SK-N-SH treated with all-trans-retinoic acid at 6 μM for 48 hours (cell line): ENCODE results near the gene TBC1D9B.

ENCODE experiments used
- ATAC-seq: fragments of 200-7000 bp; cut with Tn5 transposase; 3 replicates; pipeline ENCODE4 v1.9.1; 2020; ENCODE audit warnings: mild to moderate bottlenecking, moderate library complexity
- ARNTL ChIP-seq: fragments of 450-650 bp; formaldehyde crosslinking; IDR thresholded peaks from 2 replicates; pipeline ENCODE4 v1.5.0; 2020; ENCODE audit warnings: low read depth, mild to moderate bottlenecking, moderate library complexity, borderline replicate concordance
- BACH2 ChIP-seq: fragments of 250-450 bp; sonication (Bioruptor Pico); IDR thresholded peaks from 2 replicates; pipeline ENCODE4 v1.9.0; 2021; ENCODE audit warnings: mild to moderate bottlenecking, borderline replicate concordance
- CSDC2 ChIP-seq: fragments of 250-450 bp; sonication (Bioruptor Pico); IDR thresholded peaks from 2 replicates; pipeline ENCODE4 v1.5.0; 2020; ENCODE audit warnings: mild to moderate bottlenecking, moderate library complexity
- ESRRG ChIP-seq: fragments of 250-450 bp; sonication (Bioruptor Pico); IDR thresholded peaks from 2 replicates; pipeline ENCODE4 v1.6.1; 2021; ENCODE audit warnings: mild to moderate bottlenecking
- GLIS3 ChIP-seq: fragments of 250-450 bp; sonication (Bioruptor Pico); IDR thresholded peaks from 2 replicates; pipeline ENCODE4 v1.5.0; 2020; ENCODE audit warnings: mild to moderate bottlenecking, moderate library complexity
- OSR1 ChIP-seq: fragments of 250-450 bp; sonication (Bioruptor Pico); IDR thresholded peaks from 2 replicates; pipeline ENCODE4 v1.8.0; 2022; ENCODE audit warnings: moderate library complexity, mild to moderate bottlenecking, inconsistent platforms
- PPARA ChIP-seq: fragments of 250-450 bp; sonication (Bioruptor Pico); IDR thresholded peaks from 2 replicates; pipeline ENCODE4 v1.5.0; 2020; ENCODE audit warnings: mild to moderate bottlenecking, borderline replicate concordance
- RARB ChIP-seq: fragments of 250-450 bp; sonication (Bioruptor Pico); IDR thresholded peaks from 2 replicates; pipeline ENCODE4 v1.8.0; 2021; ENCODE audit warnings: mild to moderate bottlenecking, moderate library complexity
- SNAI2 ChIP-seq: fragments of 250-450 bp; sonication (Bioruptor Pico); IDR thresholded peaks from 2 replicates; pipeline ENCODE4 v1.5.0; 2020; ENCODE audit warnings: mild to moderate bottlenecking, moderate library complexity
- TCF4 ChIP-seq: fragments of 250-450 bp; sonication (Bioruptor Pico); IDR thresholded peaks from 2 replicates; pipeline ENCODE4 v1.8.0; 2021; ENCODE audit warnings: mild to moderate bottlenecking, moderate library complexity, borderline replicate concordance
- TOX ChIP-seq: fragments of 250-450 bp; sonication (Bioruptor Pico); IDR thresholded peaks from 2 replicates; pipeline ENCODE4 v1.8.0; 2021; ENCODE audit warnings: mild to moderate bottlenecking, moderate library complexity, borderline replicate concordance
- ZC3H10 ChIP-seq: fragments of 250-450 bp; sonication (Bioruptor Pico); IDR thresholded peaks from 2 replicates; pipeline ENCODE4 v1.5.1; 2021; ENCODE audit warnings: mild to moderate bottlenecking, moderate library complexity
- ZFP3 ChIP-seq: fragments of 250-450 bp; sonication (Bioruptor Pico); IDR thresholded peaks from 2 replicates; pipeline ENCODE4 v1.5.0; 2020; ENCODE audit warnings: mild to moderate bottlenecking, moderate library complexity
- ZNF70 ChIP-seq: fragments of 450-650 bp; formaldehyde crosslinking; IDR thresholded peaks from 2 replicates; pipeline ENCODE4 v1.5.0; 2020; ENCODE audit warnings: mild to moderate bottlenecking, moderate library complexity
- ZNF8 ChIP-seq: fragments of 450-650 bp; formaldehyde crosslinking; IDR thresholded peaks from 2 replicates; pipeline ENCODE4 v1.5.0; 2020; ENCODE audit warnings: mild to moderate bottlenecking, moderate library complexity
- TF ChIP-seq, protein P1 (sequence below): fragments of 250-450 bp; sonication (Bioruptor Pico); IDR thresholded peaks from 2 replicates; pipeline ENCODE4 v1.5.1; 2020; ENCODE audit warnings: low read depth, mild to moderate bottlenecking, moderate library complexity
- TF ChIP-seq, protein P2 (sequence below): fragments of 250-450 bp; sonication (Bioruptor Pico); IDR thresholded peaks from 2 replicates; pipeline ENCODE4 v1.5.1; 2021; ENCODE audit warnings: mild to moderate bottlenecking, moderate library complexity
- TF ChIP-seq, protein P3 (sequence below): fragments of 250-450 bp; sonication (Bioruptor Pico); IDR thresholded peaks from 2 replicates; pipeline ENCODE4 v1.8.0; 2021; ENCODE audit warnings: low read depth, mild to moderate bottlenecking, moderate library complexity, borderline replicate concordance
- TF ChIP-seq, protein P4 (sequence below): fragments of 250-450 bp; sonication (Bioruptor Pico); IDR thresholded peaks from 2 replicates; pipeline ENCODE4 v1.5.0; 2020; ENCODE audit warnings: mild to moderate bottlenecking, moderate library complexity

TBC1D9B gene

DNA sequence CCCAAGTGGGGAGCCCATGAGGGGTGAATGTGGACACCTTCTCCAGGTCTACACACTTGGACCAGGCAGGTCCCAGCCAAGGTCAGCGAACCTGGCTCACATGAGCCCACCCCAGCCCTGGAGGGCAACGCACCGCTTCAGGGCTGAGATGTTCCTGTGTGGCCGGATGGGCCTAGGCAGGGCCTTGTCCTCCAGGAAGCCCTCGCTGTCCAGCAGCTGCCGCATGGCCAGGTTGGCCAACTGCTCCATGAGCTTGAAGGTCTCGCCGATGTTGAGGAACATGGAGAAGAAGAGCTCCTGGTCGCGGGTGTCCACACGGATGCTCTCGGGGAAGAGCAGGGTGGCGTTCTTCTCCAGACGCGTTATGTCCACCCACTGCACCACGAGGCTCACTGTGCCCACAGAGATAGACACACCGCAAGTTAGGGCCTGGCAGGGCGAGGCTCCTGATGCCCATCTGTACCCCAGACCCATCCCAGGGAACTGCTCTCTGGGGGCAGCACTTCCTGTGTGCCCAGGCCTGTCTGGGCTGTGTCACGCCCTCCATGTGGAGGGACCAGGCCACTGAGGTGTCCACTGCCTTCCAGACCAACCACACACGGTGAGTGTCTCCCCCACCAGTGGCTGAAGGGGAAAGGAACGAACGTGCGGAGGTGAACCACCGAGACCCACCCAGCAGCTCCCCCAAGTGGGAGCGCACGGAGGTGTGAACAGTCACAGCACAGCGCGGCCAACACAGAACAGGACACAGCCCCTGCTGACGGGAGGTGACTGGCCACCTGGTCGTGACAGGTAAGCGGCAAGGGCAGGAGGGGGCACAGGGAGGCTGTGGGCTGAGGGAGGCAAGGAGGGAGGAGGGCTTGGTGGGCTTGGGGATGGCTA is 14.4 kb downstream of the TBC1D9B start:
- ATAC-seq = no peak
- TF ChIP-seq RARB (CRISPR knock-in tag) = no peak
- TF ChIP-seq ZFP3 (CRISPR knock-in tag) = no peak
- TF ChIP-seq, protein P1, sequence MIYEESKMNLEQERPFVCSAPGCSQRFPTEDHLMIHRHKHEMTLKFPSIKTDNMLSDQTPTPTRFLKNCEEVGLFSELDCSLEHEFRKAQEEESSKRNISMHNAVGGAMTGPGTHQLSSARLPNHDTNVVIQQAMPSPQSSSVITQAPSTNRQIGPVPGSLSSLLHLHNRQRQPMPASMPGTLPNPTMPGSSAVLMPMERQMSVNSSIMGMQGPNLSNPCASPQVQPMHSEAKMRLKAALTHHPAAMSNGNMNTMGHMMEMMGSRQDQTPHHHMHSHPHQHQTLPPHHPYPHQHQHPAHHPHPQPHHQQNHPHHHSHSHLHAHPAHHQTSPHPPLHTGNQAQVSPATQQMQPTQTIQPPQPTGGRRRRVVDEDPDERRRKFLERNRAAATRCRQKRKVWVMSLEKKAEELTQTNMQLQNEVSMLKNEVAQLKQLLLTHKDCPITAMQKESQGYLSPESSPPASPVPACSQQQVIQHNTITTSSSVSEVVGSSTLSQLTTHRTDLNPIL (CRISPR knock-in tag) = no peak
- no peak for TF ChIP-seq TOX (CRISPR knock-in tag)
- TF ChIP-seq, protein P2, sequence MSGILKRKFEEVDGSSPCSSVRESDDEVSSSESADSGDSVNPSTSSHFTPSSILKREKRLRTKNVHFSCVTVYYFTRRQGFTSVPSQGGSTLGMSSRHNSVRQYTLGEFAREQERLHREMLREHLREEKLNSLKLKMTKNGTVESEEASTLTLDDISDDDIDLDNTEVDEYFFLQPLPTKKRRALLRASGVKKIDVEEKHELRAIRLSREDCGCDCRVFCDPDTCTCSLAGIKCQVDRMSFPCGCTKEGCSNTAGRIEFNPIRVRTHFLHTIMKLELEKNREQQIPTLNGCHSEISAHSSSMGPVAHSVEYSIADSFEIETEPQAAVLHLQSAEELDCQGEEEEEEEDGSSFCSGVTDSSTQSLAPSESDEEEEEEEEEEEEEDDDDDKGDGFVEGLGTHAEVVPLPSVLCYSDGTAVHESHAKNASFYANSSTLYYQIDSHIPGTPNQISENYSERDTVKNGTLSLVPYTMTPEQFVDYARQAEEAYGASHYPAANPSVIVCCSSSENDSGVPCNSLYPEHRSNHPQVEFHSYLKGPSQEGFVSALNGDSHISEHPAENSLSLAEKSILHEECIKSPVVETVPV = no peak
- TF ChIP-seq GLIS3 (CRISPR knock-in tag) = no peak
- TF ChIP-seq CSDC2 (CRISPR knock-in tag) = no peak
- TF ChIP-seq ZNF70 (CRISPR knock-in tag) = no peak
- TF ChIP-seq SNAI2 (CRISPR knock-in tag) = no peak
- no peak for TF ChIP-seq BACH2 (CRISPR knock-in tag)
- TF ChIP-seq, protein P3, sequence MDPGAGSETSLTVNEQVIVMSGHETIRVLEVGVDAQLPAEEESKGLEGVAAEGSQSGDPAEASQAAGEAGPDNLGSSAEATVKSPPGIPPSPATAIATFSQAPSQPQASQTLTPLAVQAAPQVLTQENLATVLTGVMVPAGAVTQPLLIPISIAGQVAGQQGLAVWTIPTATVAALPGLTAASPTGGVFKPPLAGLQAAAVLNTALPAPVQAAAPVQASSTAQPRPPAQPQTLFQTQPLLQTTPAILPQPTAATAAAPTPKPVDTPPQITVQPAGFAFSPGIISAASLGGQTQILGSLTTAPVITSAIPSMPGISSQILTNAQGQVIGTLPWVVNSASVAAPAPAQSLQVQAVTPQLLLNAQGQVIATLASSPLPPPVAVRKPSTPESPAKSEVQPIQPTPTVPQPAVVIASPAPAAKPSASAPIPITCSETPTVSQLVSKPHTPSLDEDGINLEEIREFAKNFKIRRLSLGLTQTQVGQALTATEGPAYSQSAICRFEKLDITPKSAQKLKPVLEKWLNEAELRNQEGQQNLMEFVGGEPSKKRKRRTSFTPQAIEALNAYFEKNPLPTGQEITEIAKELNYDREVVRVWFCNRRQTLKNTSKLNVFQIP = no peak
- no peak for TF ChIP-seq OSR1 (CRISPR knock-in tag)
- no peak for TF ChIP-seq ZNF8 (CRISPR knock-in tag)
- TF ChIP-seq ZC3H10 = no peak
- no peak for TF ChIP-seq ESRRG (CRISPR knock-in tag)
- TF ChIP-seq TCF4 = no peak

DNA sequence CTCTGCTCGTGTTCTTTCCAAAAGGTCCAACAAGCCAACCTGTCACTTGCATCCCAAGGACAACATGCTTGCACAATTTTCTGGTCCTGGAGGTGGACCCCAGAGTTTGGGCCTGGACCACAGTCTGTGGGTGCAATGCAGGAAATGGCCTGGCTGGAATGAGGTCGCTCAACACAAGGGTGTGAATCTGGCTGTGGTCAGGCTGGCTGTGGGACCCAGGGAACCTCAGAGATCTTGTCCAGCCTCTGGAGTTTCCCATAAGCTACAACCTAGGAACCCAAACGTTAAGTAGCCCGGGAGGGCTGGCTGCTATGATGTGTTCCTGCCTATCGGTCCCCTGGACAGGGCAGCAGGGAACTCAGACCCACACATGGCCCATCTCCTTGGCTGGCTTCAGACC is 15.4 kb downstream of the TBC1D9B start:
- ATAC-seq = no peak
- TF ChIP-seq, protein P1 (CRISPR knock-in tag) = no peak
- TF ChIP-seq BACH2 (CRISPR knock-in tag) (no peak), GLIS3 (CRISPR knock-in tag) (no peak), ARNTL (CRISPR knock-in tag) (no peak), TCF4 (no peak), CSDC2 (CRISPR knock-in tag) (no peak), PPARA (no peak)
- TF ChIP-seq, protein P2 = no peak
- TF ChIP-seq, protein P4, sequence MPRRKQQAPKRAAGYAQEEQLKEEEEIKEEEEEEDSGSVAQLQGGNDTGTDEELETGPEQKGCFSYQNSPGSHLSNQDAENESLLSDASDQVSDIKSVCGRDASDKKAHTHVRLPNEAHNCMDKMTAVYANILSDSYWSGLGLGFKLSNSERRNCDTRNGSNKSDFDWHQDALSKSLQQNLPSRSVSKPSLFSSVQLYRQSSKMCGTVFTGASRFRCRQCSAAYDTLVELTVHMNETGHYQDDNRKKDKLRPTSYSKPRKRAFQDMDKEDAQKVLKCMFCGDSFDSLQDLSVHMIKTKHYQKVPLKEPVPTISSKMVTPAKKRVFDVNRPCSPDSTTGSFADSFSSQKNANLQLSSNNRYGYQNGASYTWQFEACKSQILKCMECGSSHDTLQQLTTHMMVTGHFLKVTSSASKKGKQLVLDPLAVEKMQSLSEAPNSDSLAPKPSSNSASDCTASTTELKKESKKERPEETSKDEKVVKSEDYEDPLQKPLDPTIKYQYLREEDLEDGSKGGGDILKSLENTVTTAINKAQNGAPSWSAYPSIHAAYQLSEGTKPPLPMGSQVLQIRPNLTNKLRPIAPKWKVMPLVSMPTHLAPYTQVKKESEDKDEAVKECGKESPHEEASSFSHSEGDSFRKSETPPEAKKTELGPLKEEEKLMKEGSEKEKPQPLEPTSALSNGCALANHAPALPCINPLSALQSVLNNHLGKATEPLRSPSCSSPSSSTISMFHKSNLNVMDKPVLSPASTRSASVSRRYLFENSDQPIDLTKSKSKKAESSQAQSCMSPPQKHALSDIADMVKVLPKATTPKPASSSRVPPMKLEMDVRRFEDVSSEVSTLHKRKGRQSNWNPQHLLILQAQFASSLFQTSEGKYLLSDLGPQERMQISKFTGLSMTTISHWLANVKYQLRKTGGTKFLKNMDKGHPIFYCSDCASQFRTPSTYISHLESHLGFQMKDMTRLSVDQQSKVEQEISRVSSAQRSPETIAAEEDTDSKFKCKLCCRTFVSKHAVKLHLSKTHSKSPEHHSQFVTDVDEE (CRISPR knock-in tag) = no peak
